Esophagus squamous epithelium (tissue), 4 donors: ENCODE data around the gene TLE1.

Experiments used
- CTCF ChIP-seq, 6 experiments: fragments of 450-650 bp in 4 of 6; fragments of 200-600 bp in 2 of 6; sonication (generic) in 2 of 6; IDR thresholded peaks; one replicate each; pipeline ENCODE4 v1.5.1; 2016 to 2019; ENCODE audit warnings: antibody characterized with exemption in 6 of 6, mild to moderate bottlenecking in 4 of 6, moderate library complexity in 4 of 6
- POLR2A ChIP-seq, 4 donors: fragments of 450-650 bp; IDR thresholded peaks; one replicate each; pipeline ENCODE4 v1.6.1; 2017; ENCODE audit warnings: antibody characterized with exemption in 4 of 4, mild to moderate bottlenecking in 4 of 4, moderate library complexity in 3 of 4

- TF ChIP-seq CTCF (IDR thresholded peaks at IDR 0.05), result no peak
- TF ChIP-seq POLR2A (IDR thresholded peaks at IDR 0.05), result no peak
These were observed 63.4 kb downstream of the TLE1 start for GRCh38 chr9:81625969-81626368.
